ENCODE measurements around the gene MMP17. TPM values are rescaled to one million over a fixed set of nuclear protein-coding genes. Genes with fewer than 3 reads are reported as not detected.

Gene MMP17
- total RNA-seq, 1 experiment from 2014 or later = 30.2 TPM

GRCh38 chr12:131825146-131825892 lies 2.9 kb upstream of the MMP17 start:
- no peak overlapping the region for H3K4me3 ChIP-seq (ENCODE audit: low read length)
- no TSS peak for BruUV-seq (replicated peaks)
- no peaks in the 10 kb centered on the region; the same call in 1 of the 2 replicates for H3K79me2 ChIP-seq (ENCODE audit: low read length)
- no peaks in the 10 kb centered on the region for H3K9me3 ChIP-seq (ENCODE audit: low read length)
- H2AFZ ChIP-seq (ENCODE audit: low read length) = peak overlapping the region; percentile 61
- no peaks in the 10 kb centered on the region for H3K9me2 ChIP-seq (replicated peaks; ENCODE audit: low read length)
- ATAC-seq (no peak), DNase-seq (peak; percentile 18)
- H4K20me1 ChIP-seq (ENCODE audit: low read length) = no peaks in the 10 kb centered on the region
- TF ChIP-seq, protein P1, sequence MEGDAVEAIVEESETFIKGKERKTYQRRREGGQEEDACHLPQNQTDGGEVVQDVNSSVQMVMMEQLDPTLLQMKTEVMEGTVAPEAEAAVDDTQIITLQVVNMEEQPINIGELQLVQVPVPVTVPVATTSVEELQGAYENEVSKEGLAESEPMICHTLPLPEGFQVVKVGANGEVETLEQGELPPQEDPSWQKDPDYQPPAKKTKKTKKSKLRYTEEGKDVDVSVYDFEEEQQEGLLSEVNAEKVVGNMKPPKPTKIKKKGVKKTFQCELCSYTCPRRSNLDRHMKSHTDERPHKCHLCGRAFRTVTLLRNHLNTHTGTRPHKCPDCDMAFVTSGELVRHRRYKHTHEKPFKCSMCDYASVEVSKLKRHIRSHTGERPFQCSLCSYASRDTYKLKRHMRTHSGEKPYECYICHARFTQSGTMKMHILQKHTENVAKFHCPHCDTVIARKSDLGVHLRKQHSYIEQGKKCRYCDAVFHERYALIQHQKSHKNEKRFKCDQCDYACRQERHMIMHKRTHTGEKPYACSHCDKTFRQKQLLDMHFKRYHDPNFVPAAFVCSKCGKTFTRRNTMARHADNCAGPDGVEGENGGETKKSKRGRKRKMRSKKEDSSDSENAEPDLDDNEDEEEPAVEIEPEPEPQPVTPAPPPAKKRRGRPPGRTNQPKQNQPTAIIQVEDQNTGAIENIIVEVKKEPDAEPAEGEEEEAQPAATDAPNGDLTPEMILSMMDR (conservative IDR thresholded peaks at IDR 0.05; ENCODE audit: low read depth, low read length) = no peak
- TF ChIP-seq EZH2 (IDR thresholded peaks at IDR 0.05; ENCODE audit: low read length, unreplicated experiment) (no peak), EZH2phosphoT487 (IDR thresholded peaks at IDR 0.05; ENCODE audit: borderline replicate concordance, low read length) (no peak)
- no peaks in the 10 kb centered on the region for H3F3A ChIP-seq (ENCODE audit: low read length, unreplicated experiment)
- H3K4me1 ChIP-seq (ENCODE audit: insufficient read depth, low read length) = peaks cover 13% of the 10 kb centered on the region
- intact Hi-C loops (cut with micrococcal nuclease) = loop anchor here (5.0 kb wide), 2 partner anchors 88 to 218 kb away; no protein-coding TSS in a partner anchor
- POLR2A ChIA-PET (ENCODE audit: unreplicated experiment) = no interaction called here
- peak overlapping the region; percentile 57 for H3K4me2 ChIP-seq (ENCODE audit: low read length)
- CTCF ChIA-PET = no interaction called here
- H3K27ac ChIP-seq (ENCODE audit: low read length) = no peak overlapping the region
- no peaks in the 10 kb centered on the region for H3K36me3 ChIP-seq (ENCODE audit: low read depth, low read length)
- H3K27me3 ChIP-seq (ENCODE audit: low read length) = no peaks in the 10 kb centered on the region
- H3K9ac ChIP-seq (ENCODE audit: low read length) = no peak overlapping the region

- Histone ChIP-seq H3K4me1 (ENCODE audit: insufficient read depth, low read length) (peaks cover 14% of the 10 kb centered on the region), H3K9me2 (replicated peaks; ENCODE audit: low read length) (no peaks in the 10 kb centered on the region), H3K27ac (ENCODE audit: low read length) (no peak overlapping the region), H3F3A (ENCODE audit: low read length, unreplicated experiment) (no peaks in the 10 kb centered on the region), H4K20me1 (ENCODE audit: low read length) (no peaks in the 10 kb centered on the region), H3K9ac (ENCODE audit: low read length) (no peak overlapping the region), H3K27me3 (ENCODE audit: low read length) (no peaks in the 10 kb centered on the region), H3K79me2 (ENCODE audit: low read length) (no peaks in the 10 kb centered on the region; the same call in 1 of the 2 replicates), H3K9me3 (ENCODE audit: low read length) (no peaks in the 10 kb centered on the region), H3K36me3 (ENCODE audit: low read depth, low read length) (no peaks in the 10 kb centered on the region), H3K4me3 (ENCODE audit: low read length) (no peak overlapping the region), H3K4me2 (ENCODE audit: low read length) (no peak overlapping the region), H2AFZ (ENCODE audit: low read length) (no peak overlapping the region)
- TF ChIP-seq, protein P1 (conservative IDR thresholded peaks at IDR 0.05; ENCODE audit: low read depth, low read length) = no peak
- TF ChIP-seq EZH2 (IDR thresholded peaks at IDR 0.05; ENCODE audit: low read length, unreplicated experiment) (no peak), EZH2phosphoT487 (IDR thresholded peaks at IDR 0.05; ENCODE audit: borderline replicate concordance, low read length) (no peak)
- ChIA-PET CTCF (no interaction called here), POLR2A (ENCODE audit: unreplicated experiment) (no interaction called here)
- ATAC-seq (no peak), DNase-seq (no peak)
- BruUV-seq (replicated peaks) = no TSS peak
- intact Hi-C loops (cut with micrococcal nuclease) = loop anchor here (5.0 kb wide), 2 partner anchors 89 to 219 kb away; no protein-coding TSS in a partner anchor
Measured at GRCh38 chr12:131826097-131826928, 1.9 kb upstream of the MMP17 start.
